PC-3 (cell line): ENCODE data around the gene GP9. TPM values are rescaled to one million over a fixed set of nuclear protein-coding genes. Genes with fewer than 3 reads are reported as not detected.
"Not testable (repeated sequence)": the region's sequence is repeated elsewhere in the genome, so short reads cannot be mapped to it uniquely, and the experiment has no call there.

ENCODE experiments used
- ATAC-seq: fragments of 200-7000 bp; cut with Tn5 transposase; 2 replicates; pipeline ENCODE4 v1.9.1; 2020; ENCODE audit warnings: mild to moderate bottlenecking, moderate library complexity
- BruUV-seq: library from RNA; stranded (reverse); fragments of 400-500 nt; replicated peaks from 2 replicates; lab custom pipeline; 2021; lab: Mats Ljungman, UMichigan
- CTCF ChIA-PET: fragments of 300-600 bp; sonication (Branson Sonifier 250); formaldehyde crosslinking; loops from one replicate; lab custom pipeline; 2022; ENCODE audit warnings: antibody characterized with exemption; lab: Charles Lee
- POLR2A ChIA-PET: fragments of 300-600 bp; sonication (Branson Sonifier 250); formaldehyde crosslinking; loops from one replicate; lab custom pipeline; 2022; ENCODE audit warnings: antibody characterized with exemption; ENCODE audit not compliant: unreplicated experiment; lab: Charles Lee
- DNase-seq: peaks from one replicate; pipeline ENCODE4 v3.0.0-alpha.2; 2015
- H2AFZ ChIP-seq: fragments of 300-600 bp; sonication (generic); 2 replicates; pipeline ENCODE4 v1.6.0; 2016; ENCODE audit warnings: antibody characterized with exemption, low read length
- H3F3A ChIP-seq: fragments of 300-600 bp; sonication (generic); one replicate; pipeline ENCODE4 v1.6.0; 2017; ENCODE audit warnings: antibody characterized with exemption, low read length, control low read depth, mild to moderate bottlenecking; ENCODE audit not compliant: unreplicated experiment
- H3K27ac ChIP-seq: fragments of 300-600 bp; sonication (generic); 2 replicates; pipeline ENCODE4 v1.5.1; 2016; ENCODE audit warnings: mild to moderate bottlenecking, low read length
- H3K27me3 ChIP-seq: fragments of 300-600 bp; sonication (generic); 2 replicates; pipeline ENCODE4 v1.6.1; 2016; ENCODE audit warnings: low read length, mixed read lengths
- H3K36me3 ChIP-seq: fragments of 300-600 bp; sonication (generic); 2 replicates; pipeline ENCODE4 v1.6.1; 2016; ENCODE audit warnings: low read depth, mixed run types, low read length, mixed read lengths
- H3K4me1 ChIP-seq: fragments of 300-600 bp; sonication (generic); 2 replicates; pipeline ENCODE4 v1.5.1; 2016; ENCODE audit warnings: low read length; ENCODE audit not compliant: insufficient read depth
- H3K4me2 ChIP-seq: fragments of 300-600 bp; sonication (generic); 2 replicates; pipeline ENCODE4 v1.6.0; 2016; ENCODE audit warnings: low read length
- H3K4me3 ChIP-seq: fragments of 300-600 bp; sonication (generic); 2 replicates; pipeline ENCODE4 v1.5.1; 2016; ENCODE audit warnings: mild to moderate bottlenecking, low read length, mixed read lengths
- H3K79me2 ChIP-seq: fragments of 300-600 bp; sonication (generic); 2 replicates; pipeline ENCODE4 v1.6.1; 2017; ENCODE audit warnings: low read length, mixed read lengths
- H3K9ac ChIP-seq: fragments of 300-600 bp; sonication (generic); 2 replicates; pipeline ENCODE4 v1.6.0; 2016; ENCODE audit warnings: mild to moderate bottlenecking, low read length
- H3K9me2 ChIP-seq: fragments of 300-600 bp; sonication (generic); replicated peaks from 2 replicates; pipeline ENCODE4 v1.6.1; 2016; ENCODE audit warnings: mixed run types, low read length, mixed read lengths
- H3K9me3 ChIP-seq: fragments of 300-600 bp; sonication (generic); 2 replicates; pipeline ENCODE4 v1.6.1; 2016; ENCODE audit warnings: low read length, mixed read lengths
- H4K20me1 ChIP-seq: fragments of 300-600 bp; sonication (generic); 2 replicates; pipeline ENCODE4 v1.6.1; 2016; ENCODE audit warnings: low read length, mixed read lengths
- CTCF ChIP-seq: fragments of 300-600 bp; sonication (generic); conservative IDR thresholded peaks from 2 replicates; pipeline ENCODE4 v1.5.1; 2017; ENCODE audit warnings: antibody characterized with exemption, low read depth, mild to moderate bottlenecking, low read length
- EZH2 ChIP-seq: fragments of 300-600 bp; sonication (generic); IDR thresholded peaks from one replicate; pipeline ENCODE4 v1.6.1; 2017; ENCODE audit warnings: antibody characterized with exemption, mild to moderate bottlenecking, low read length; ENCODE audit not compliant: unreplicated experiment
- EZH2phosphoT487 ChIP-seq: fragments of 300-600 bp; sonication (generic); IDR thresholded peaks from 2 replicates; pipeline ENCODE4 v1.6.1; 2018; ENCODE audit warnings: mild to moderate bottlenecking, antibody characterized with exemption, low read length, borderline replicate concordance
- intact Hi-C: fragments of 100-400 bp; cut with micrococcal nuclease; formaldehyde crosslinking; loops from 2 replicates; pipeline ENCODE4 v1.9.0; 2023
- total RNA-seq: library from RNA; depleted of rRNA; stranded (reverse); fragments of >200 nt; gene quantifications from 2 replicates; pipeline ENCODE4 v1.2.3, GENCODE V29; 2014; rRNA removed

Gene GP9
- total RNA-seq, 1 experiment from 2014 or later, result not detected

DNA sequence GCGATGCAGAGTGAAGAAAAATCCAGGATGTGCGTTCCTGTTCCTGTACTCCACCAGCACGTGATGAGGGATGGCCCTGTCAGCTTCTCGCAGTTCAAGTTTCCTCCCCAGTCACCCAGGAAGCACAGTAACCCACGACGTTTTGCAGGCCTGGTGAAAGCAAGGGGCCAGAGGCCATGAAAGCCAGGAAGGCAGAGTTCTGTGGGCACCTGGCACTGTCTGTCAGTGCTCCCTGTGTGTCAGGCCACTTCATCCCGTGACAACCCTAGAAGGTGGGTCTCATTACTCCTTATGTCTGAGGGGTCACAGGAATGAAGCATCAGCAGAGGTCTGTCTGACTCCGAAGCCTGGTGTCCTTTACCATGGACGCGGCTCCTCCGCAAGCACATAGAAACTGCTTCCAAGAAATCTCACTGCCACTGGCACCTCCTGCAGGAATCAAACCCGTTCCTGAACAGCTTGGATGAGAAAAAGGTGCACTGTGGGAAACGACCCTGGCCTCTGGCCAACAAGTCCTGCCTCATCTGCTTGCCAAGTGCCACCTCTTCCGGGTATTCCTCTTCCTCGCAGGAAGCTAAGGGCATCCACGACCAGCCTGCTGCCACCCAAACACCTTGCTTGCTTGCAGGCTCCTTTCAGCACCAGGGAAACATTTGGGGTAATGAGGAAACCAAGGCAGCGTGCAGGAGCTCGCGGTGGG, 46.4 kb downstream of the GP9 start:
- H3K79me2 ChIP-seq, result no peaks in the 10 kb centered on the region
- H3K4me3 ChIP-seq, result no peak overlapping the region
- 0 out of 2 replicates have a peak, but pooled peaks cover 3% of the 10 kb centered on the region for H3K36me3 ChIP-seq
- no peaks in the 10 kb centered on the region for H3K9me3 ChIP-seq
- no peaks in the 10 kb centered on the region for H4K20me1 ChIP-seq
- H2AFZ ChIP-seq, result no peak overlapping the region
- TF ChIP-seq EZH2phosphoT487, result no peak
- no peak for TF ChIP-seq EZH2
- no peak for TF ChIP-seq CTCF
- no peaks in the 10 kb centered on the region for H3K4me1 ChIP-seq
- no peak overlapping the region for H3K9ac ChIP-seq
- H3K4me2 ChIP-seq, result no peak overlapping the region
- BruUV-seq, result no TSS peak
- ChIA-PET POLR2A (no interaction called here), CTCF (interaction anchor here (0.5 kb wide), 1 partner anchor 137 kb away, joined by 4 read pairs; no protein-coding TSS in a partner anchor)
- no peaks in the 10 kb centered on the region for H3K9me2 ChIP-seq
- H3K27ac ChIP-seq, result no peak overlapping the region
- ATAC-seq (no peak), DNase-seq (no peak)
- no peaks in the 10 kb centered on the region for H3K27me3 ChIP-seq
- no peaks in the 10 kb centered on the region for H3F3A ChIP-seq
- intact Hi-C loops, result no loop called here

- H3K4me2 ChIP-seq, result no peak overlapping the region
- no peaks in the 10 kb centered on the region for H3F3A ChIP-seq
- no peaks in the 10 kb centered on the region for H3K4me1 ChIP-seq
- H3K4me3 ChIP-seq, result no peak overlapping the region
- no peak for TF ChIP-seq EZH2phosphoT487
- no peak for TF ChIP-seq CTCF
- no peak for TF ChIP-seq EZH2
- H3K9me2 ChIP-seq, result no peaks in the 10 kb centered on the region
- H3K9me3 ChIP-seq, result no peaks in the 10 kb centered on the region
- POLR2A ChIA-PET, result no interaction called here
- no peak overlapping the region for H3K9ac ChIP-seq
- no peaks in the 10 kb centered on the region for H3K27me3 ChIP-seq
- H3K36me3 ChIP-seq, result 0 out of 2 replicates have a peak, but pooled peaks cover 3% of the 10 kb centered on the region
- H4K20me1 ChIP-seq, result no peaks in the 10 kb centered on the region
- H3K27ac ChIP-seq, result no peak overlapping the region
- CTCF ChIA-PET, result no interaction called here
- intact Hi-C loops, result no loop called here
- ATAC-seq (no peak), DNase-seq (no peak)
- H2AFZ ChIP-seq, result no peak overlapping the region
- no peaks in the 10 kb centered on the region for H3K79me2 ChIP-seq
- BruUV-seq, result no TSS peak
Observed at GRCh38 chr3:129107793-129108192, 47.2 kb downstream of the GP9 start.

GRCh38 chr3:129111076-129111780, 50.6 kb downstream of the GP9 start:
- intact Hi-C loops, H3K4me1 ChIP-seq, H3K9me3 ChIP-seq: not testable (repeated sequence)

More at GRCh38 chr3:129111076-129111780, 50.6 kb downstream of the GP9 start:
- H3K27ac ChIP-seq, POLR2A ChIA-PET, H3K4me3 ChIP-seq, H2AFZ ChIP-seq, H4K20me1 ChIP-seq, CTCF ChIA-PET, H3K27me3 ChIP-seq, ATAC-seq, H3K9ac ChIP-seq, H3F3A ChIP-seq, DNase-seq, H3K4me2 ChIP-seq, H3K9me2 ChIP-seq, H3K79me2 ChIP-seq, H3K36me3 ChIP-seq, BruUV-seq: not testable (repeated sequence)

Other genes starting within 250 kb of the GP9 start
- gene ACAD9, start 181.2 kb upstream of the GP9 start, total RNA-seq, result 38.2 and 38.6 TPM in 2 replicates
- 0.33 TPM in 1 of 2 replicates, not detected in the other for gene CFAP92, start 66.7 kb upstream of the GP9 start, total RNA-seq
- not detected in 2 replicates for gene EFCC1, start 59.5 kb upstream of the GP9 start, total RNA-seq
- gene RAB43, start 61.0 kb downstream of the GP9 start, total RNA-seq, result 22.4 and 26.6 TPM in 2 replicates
- gene ISY1, start 100.3 kb downstream of the GP9 start, total RNA-seq, result 17.1 and 18.1 TPM in 2 replicates
- 220 and 267 TPM in 2 replicates for gene CNBP, start 123.1 kb downstream of the GP9 start, total RNA-seq
- 124 and 152 TPM in 2 replicates for gene COPG1, start 188.8 kb downstream of the GP9 start, total RNA-seq
- 28.8 and 34.3 TPM in 2 replicates for gene HMCES, start 218.1 kb downstream of the GP9 start, total RNA-seq